Calu3 (cell line): ENCODE data around the gene EPS8L2. TPM values are rescaled to one million over a fixed set of nuclear protein-coding genes. Genes with fewer than 3 reads are reported as not detected.

Experiments
- BruUV-seq: library from RNA; stranded (reverse); fragments of 400-500 nt; replicated peaks from 2 replicates; lab custom pipeline; 2021; lab: Mats Ljungman, UMichigan
- CTCF ChIA-PET: fragments of 300-600 bp; sonication (Branson Sonifier 250); formaldehyde crosslinking; loops from one replicate; lab custom pipeline; 2022; ENCODE audit warnings: antibody characterized with exemption; lab: Charles Lee
- DNase-seq: peaks from one replicate; pipeline ENCODE4 v3.0.0; 2022
- H3K27ac Mint-ChIP-seq: one replicate; pipeline ENCODE4 v1.8.0; 2022; ENCODE audit warnings: mixed read lengths; ENCODE audit not compliant: unreplicated experiment
- H3K27me3 Mint-ChIP-seq: one replicate; pipeline ENCODE4 v1.8.0; 2022; ENCODE audit warnings: mixed read lengths; ENCODE audit not compliant: unreplicated experiment
- H3K36me3 Mint-ChIP-seq: one replicate; pipeline ENCODE4 v1.8.0; 2022; ENCODE audit warnings: mild to moderate bottlenecking, moderate library complexity, mixed read lengths; ENCODE audit not compliant: insufficient read depth, unreplicated experiment
- H3K4me1 Mint-ChIP-seq: one replicate; pipeline ENCODE4 v1.8.0; 2022; ENCODE audit warnings: mild to moderate bottlenecking, low read depth, mixed read lengths; ENCODE audit not compliant: unreplicated experiment
- H3K4me3 Mint-ChIP-seq: one replicate; pipeline ENCODE4 v1.8.0; 2022; ENCODE audit warnings: mild to moderate bottlenecking, low read depth, moderate library complexity, mixed read lengths; ENCODE audit not compliant: unreplicated experiment
- H3K9me3 Mint-ChIP-seq: one replicate; pipeline ENCODE4 v1.8.0; 2022; ENCODE audit warnings: low read depth, mixed read lengths; ENCODE audit not compliant: unreplicated experiment
- CTCF ChIP-seq: fragments of 200-600 bp; IDR thresholded peaks from one replicate; pipeline ENCODE4 v1.8.0; 2022; ENCODE audit warnings: antibody characterized with exemption; ENCODE audit not compliant: unreplicated experiment
- intact Hi-C: fragments of 100-400 bp; cut with micrococcal nuclease; formaldehyde crosslinking; loops from one replicate; pipeline ENCODE4 v1.10.0; 2022; ENCODE audit not compliant: unreplicated experiment
- total RNA-seq: library from RNA; stranded (reverse); gene quantifications from 2 replicates; pipeline ENCODE4 v1.2.3, GENCODE V29; 2022

The EPS8L2 gene
- total RNA-seq, 1 experiment from 2014 or later: 212 TPM

- no peak for DNase-seq
- Mint-ChIP-seq H3K9me3 (no peaks in the 10 kb centered on the region), H3K36me3 (peaks cover 49% of the 10 kb centered on the region), H3K27ac (no peak overlapping the region), H3K4me3 (no peak overlapping the region), H3K27me3 (no peaks in the 10 kb centered on the region), H3K4me1 (no peaks in the 10 kb centered on the region)
- TF ChIP-seq CTCF: no peak
- no TSS peak for BruUV-seq
- CTCF ChIA-PET: no interaction called here
- intact Hi-C loops: loop anchor here (10.0 kb wide), 1 partner anchor 135 kb away; the partner anchor contains the start of genes LMNTD2 and RASSF7
These were observed 6.3 kb upstream of the EPS8L2 start for GRCh38 chr11:699753-700152.

GRCh38 chr11:701741-702461 lies 4.1 kb upstream of the EPS8L2 start:
- CTCF ChIA-PET: no interaction called here
- peaks cover 7% of the 10 kb centered on the region for H3K4me1 Mint-ChIP-seq
- H3K27me3 Mint-ChIP-seq: no peaks in the 10 kb centered on the region
- H3K4me3 Mint-ChIP-seq: no peak overlapping the region
- DNase-seq: no peak
- TF ChIP-seq CTCF: no peak
- H3K27ac Mint-ChIP-seq: no peak overlapping the region
- no peaks in the 10 kb centered on the region for H3K9me3 Mint-ChIP-seq
- BruUV-seq: no TSS peak
- intact Hi-C loops: loop anchor here (10.0 kb wide), 1 partner anchor 137 kb away; the partner anchor contains the start of genes LMNTD2 and RASSF7
- H3K36me3 Mint-ChIP-seq: peaks cover 49% of the 10 kb centered on the region

DNA sequence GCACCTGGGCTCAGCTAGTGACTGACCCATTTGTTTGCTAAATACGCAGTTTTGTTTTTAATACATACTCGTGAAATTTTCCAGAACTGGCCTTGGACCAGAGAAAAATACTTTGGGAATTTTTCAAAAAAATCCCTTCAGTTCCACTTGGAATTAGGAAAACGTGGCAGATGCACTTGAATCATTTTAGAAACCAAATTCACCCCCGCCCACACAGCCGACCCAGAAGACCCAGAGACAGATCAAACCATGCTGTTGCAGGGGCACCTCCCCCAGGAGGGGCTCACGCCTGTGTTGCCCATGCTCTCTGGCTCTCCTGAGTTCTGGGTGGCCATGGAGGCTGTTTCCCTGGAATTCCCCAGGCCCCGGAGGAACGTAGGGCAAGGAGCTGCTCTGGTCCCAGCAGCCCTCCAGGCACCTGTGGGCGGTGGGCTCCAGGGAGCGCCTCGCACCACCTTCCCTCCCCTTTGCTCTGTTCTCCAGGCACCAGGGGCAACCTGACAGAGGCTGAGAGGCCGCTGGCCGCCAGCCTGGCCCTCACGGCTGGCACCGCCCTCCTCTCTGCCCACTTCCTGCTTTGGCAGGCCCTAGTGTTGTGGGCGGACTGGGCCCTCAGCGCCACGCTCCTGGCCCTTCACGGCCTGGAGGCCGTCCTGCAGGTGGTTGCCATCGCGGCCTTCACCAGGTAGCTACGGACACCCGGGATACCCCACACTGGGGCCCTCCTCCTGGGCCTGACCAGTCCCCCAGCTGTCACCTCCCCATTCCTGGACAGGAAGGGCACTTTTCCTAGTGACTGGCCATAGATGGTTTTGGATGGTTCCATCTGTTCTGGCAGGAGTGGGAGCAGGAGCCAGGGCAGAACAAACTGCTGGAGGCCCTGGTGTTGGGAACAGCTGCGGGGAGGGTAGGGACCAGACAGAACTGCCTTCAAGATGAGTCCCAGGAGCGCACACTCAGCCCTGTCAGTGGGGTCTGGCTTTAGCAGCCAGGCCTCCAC lies 3.3 kb upstream of the EPS8L2 start:
- DNase-seq: peak; percentile 71
- TF ChIP-seq CTCF: no peak
- Mint-ChIP-seq H3K4me1 (peaks cover 16% of the 10 kb centered on the region), H3K27me3 (no peaks in the 10 kb centered on the region), H3K9me3 (no peaks in the 10 kb centered on the region), H3K4me3 (no peak overlapping the region), H3K36me3 (peaks cover 53% of the 10 kb centered on the region), H3K27ac (peak overlapping the region; percentile 33)
- CTCF ChIA-PET: no interaction called here
- intact Hi-C loops: loop anchor here (10.0 kb wide), 1 partner anchor 138 kb away; the partner anchor contains the start of genes LMNTD2 and RASSF7
- no TSS peak for BruUV-seq

- Mint-ChIP-seq H3K4me3 (no peak overlapping the region), H3K27me3 (no peaks in the 10 kb centered on the region), H3K4me1 (peaks cover 18% of the 10 kb centered on the region), H3K36me3 (peaks cover 51% of the 10 kb centered on the region), H3K27ac (peak overlapping the region; percentile 30), H3K9me3 (no peaks in the 10 kb centered on the region)
- no peak for DNase-seq
- CTCF ChIA-PET: no interaction called here
- no TSS peak for BruUV-seq
- no peak for TF ChIP-seq CTCF
- intact Hi-C loops: loop anchor here (10.0 kb wide), 1 partner anchor 139 kb away; the partner anchor contains the start of genes LMNTD2 and RASSF7
These were observed 2.5 kb upstream of the EPS8L2 start for GRCh38 chr11:703506-703905.
